Measurements from ENCODE around the gene GPRC5A.
A peak's percentile ranks its signal among the peaks of the same experiment; 100 is the strongest.

The GPRC5A gene

GRCh38 chr12:12907552-12907951, 16.2 kb downstream of the GPRC5A start:
- Histone ChIP-seq H3K4me3 (no peak overlapping the region), H3K27ac (no peak overlapping the region)

- no peak overlapping the region for H3K27ac ChIP-seq
- no peak overlapping the region for H3K4me3 ChIP-seq
Observed at GRCh38 chr12:12908252-12908651, 16.9 kb downstream of the GPRC5A start.

- Histone ChIP-seq H3K27ac (no peak overlapping the region), H3K4me3 (no peak overlapping the region)
Observed at GRCh38 chr12:12908711-12909110, 17.3 kb downstream of the GPRC5A start.

- H3K27ac ChIP-seq: no peak overlapping the region
- H3K4me3 ChIP-seq: no peak overlapping the region
Observed at GRCh38 chr12:12909228-12909994, 18.0 kb downstream of the GPRC5A start.

GRCh38 chr12:12909995-12910420, 18.6 kb downstream of the GPRC5A start:
- no peak overlapping the region for H3K4me3 ChIP-seq
- H3K27ac ChIP-seq: peak overlapping the region in 1 of 21 experiments; percentile 1

GRCh38 chr12:12912711-12913110, 21.3 kb downstream of the GPRC5A start:
- Histone ChIP-seq H3K27ac (peak overlapping the region in 1 of 21 experiments; percentile 22), H3K4me3 (no peak overlapping the region)

GRCh38 chr12:12915656-12916055, 24.3 kb downstream of the GPRC5A start:
- H3K27ac ChIP-seq: peak overlapping the region in 1 of 21 experiments; percentile 15
- no peak overlapping the region for H3K4me3 ChIP-seq

- peak overlapping the region in 6 of 21 experiments; percentile 15 to 34 (median 24) for H3K27ac ChIP-seq
- no peak overlapping the region for H3K4me3 ChIP-seq
Observed at GRCh38 chr12:12916135-12916944, 25.0 kb downstream of the GPRC5A start.

- Histone ChIP-seq H3K4me3 (no peak overlapping the region), H3K27ac (peak overlapping the region in 1 of 21 experiments; percentile 19)
Observed at GRCh38 chr12:12917517-12917916, 26.2 kb downstream of the GPRC5A start.

- Histone ChIP-seq H3K4me3 (no peak overlapping the region), H3K27ac (no peak overlapping the region)
Observed at GRCh38 chr12:12918781-12919389, 27.5 kb downstream of the GPRC5A start.

GRCh38 chr12:12919666-12920435, 28.5 kb downstream of the GPRC5A start:
- peak overlapping the region in 1 of 21 experiments; percentile 15 for H3K27ac ChIP-seq
- no peak overlapping the region for H3K4me3 ChIP-seq

- Histone ChIP-seq H3K4me3 (no peak overlapping the region), H3K27ac (peak overlapping the region in 2 of 21 experiments; percentile 11 to 16)
Observed at GRCh38 chr12:12922191-12922616, 30.8 kb downstream of the GPRC5A start.

GRCh38 chr12:12922978-12923377, 31.6 kb downstream of the GPRC5A start:
- H3K27ac ChIP-seq: no peak overlapping the region

GRCh38 chr12:12924169-12924568, 32.8 kb downstream of the GPRC5A start:
- H3K4me3 ChIP-seq: no peak overlapping the region
- H3K27ac ChIP-seq: no peak overlapping the region

More at GRCh38 chr12:12922978-12923377, 31.6 kb downstream of the GPRC5A start:
- H3K4me3 ChIP-seq: no peak overlapping the region

GRCh38 chr12:12925388-12925787, 34.0 kb downstream of the GPRC5A start:
- peak overlapping the region in 7 of 21 experiments; percentile 6 to 57 (median 44) for H3K27ac ChIP-seq
- H3K4me3 ChIP-seq: no peak overlapping the region

- H3K4me3 ChIP-seq: no peak overlapping the region
- H3K27ac ChIP-seq: peak overlapping the region in 3 of 21 experiments; percentile 4 to 53 (median 42)
Observed at GRCh38 chr12:12926571-12927071, 35.3 kb downstream of the GPRC5A start.

- peak overlapping the region in 11 of 21 experiments; percentile 12 to 70 (median 47) for H3K27ac ChIP-seq
- H3K4me3 ChIP-seq: peak overlapping the region; percentile 2 to 44 (median 23)
Observed at GRCh38 chr12:12927211-12928079, 36.1 kb downstream of the GPRC5A start.

GRCh38 chr12:12929696-12930095, 38.3 kb downstream of the GPRC5A start:
- H3K4me3 ChIP-seq: no peak overlapping the region
- H3K27ac ChIP-seq: no peak overlapping the region

Data from skin epidermis (tissue), 12 donors.